Measurements from ENCODE around the gene TYMP. TPM values are rescaled to one million over a fixed set of nuclear protein-coding genes. Genes with fewer than 3 reads are reported as not detected.

TYMP gene
- total RNA-seq, 4 donors from 2014 or later = 18.5 to 55.1 (median 39.3) TPM

DNA sequence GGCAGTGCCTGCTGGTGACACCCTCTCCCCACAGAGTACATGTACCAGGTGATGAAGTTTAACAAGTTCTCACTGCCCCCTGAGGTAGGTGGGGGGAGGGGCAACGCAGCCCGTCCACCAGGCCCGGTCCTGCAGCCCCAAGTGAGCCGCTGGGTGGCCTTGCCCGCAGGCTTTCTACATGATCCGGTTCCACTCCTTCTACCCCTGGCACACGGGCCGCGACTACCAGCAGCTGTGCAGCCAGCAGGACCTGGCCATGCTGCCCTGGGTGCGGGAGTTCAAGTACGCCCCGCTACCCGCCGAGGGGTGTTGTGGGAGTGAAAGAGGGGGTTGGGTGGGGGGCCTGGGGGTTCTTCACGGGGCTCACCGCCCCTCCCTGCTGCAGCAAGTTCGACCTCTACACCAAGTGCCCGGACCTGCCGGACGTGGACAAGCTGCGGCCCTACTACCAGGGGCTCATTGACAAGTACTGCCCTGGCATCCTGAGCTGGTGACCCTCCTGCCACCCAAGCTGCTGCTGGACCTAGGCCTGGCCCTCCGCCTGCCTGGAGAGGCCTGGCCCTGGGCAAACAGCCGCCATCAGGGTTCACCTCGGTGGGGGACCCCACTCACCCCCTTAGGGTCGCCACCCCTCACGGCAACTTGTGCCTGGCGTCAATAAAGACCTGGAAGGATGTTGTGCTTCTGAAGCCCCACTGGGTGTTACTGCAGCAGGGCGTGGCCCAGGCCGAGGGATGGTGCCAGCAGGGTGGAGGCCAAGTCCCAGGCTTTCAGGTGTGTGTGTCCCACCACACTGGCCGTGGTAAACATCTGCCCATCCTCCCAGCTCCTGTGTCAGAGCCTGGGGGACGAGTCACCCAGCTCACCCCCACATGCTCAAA is 40.2 kb downstream of the TYMP start:
- H3K27ac ChIP-seq = no peak overlapping the region
- H3K9me3 ChIP-seq = no peaks in the 10 kb centered on the region
- TF ChIP-seq EP300 (IDR thresholded peaks at IDR 0.05) (no peak), POLR2A (IDR thresholded peaks at IDR 0.05) (no peak), POLR2AphosphoS5 (IDR thresholded peaks at IDR 0.05) (no peak)
- TF ChIP-seq, protein P1, sequence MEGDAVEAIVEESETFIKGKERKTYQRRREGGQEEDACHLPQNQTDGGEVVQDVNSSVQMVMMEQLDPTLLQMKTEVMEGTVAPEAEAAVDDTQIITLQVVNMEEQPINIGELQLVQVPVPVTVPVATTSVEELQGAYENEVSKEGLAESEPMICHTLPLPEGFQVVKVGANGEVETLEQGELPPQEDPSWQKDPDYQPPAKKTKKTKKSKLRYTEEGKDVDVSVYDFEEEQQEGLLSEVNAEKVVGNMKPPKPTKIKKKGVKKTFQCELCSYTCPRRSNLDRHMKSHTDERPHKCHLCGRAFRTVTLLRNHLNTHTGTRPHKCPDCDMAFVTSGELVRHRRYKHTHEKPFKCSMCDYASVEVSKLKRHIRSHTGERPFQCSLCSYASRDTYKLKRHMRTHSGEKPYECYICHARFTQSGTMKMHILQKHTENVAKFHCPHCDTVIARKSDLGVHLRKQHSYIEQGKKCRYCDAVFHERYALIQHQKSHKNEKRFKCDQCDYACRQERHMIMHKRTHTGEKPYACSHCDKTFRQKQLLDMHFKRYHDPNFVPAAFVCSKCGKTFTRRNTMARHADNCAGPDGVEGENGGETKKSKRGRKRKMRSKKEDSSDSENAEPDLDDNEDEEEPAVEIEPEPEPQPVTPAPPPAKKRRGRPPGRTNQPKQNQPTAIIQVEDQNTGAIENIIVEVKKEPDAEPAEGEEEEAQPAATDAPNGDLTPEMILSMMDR (IDR thresholded peaks at IDR 0.05) = no peak
- H3K36me3 ChIP-seq = no peaks in the 10 kb centered on the region
- no peaks in the 10 kb centered on the region for H3K4me1 ChIP-seq
- H3K4me3 ChIP-seq = no peak overlapping the region
- WGBS, 2 donors (ENCODE audit: low coverage in 1 of 2) = 0 to 70% methylated on average over 1 to 2 of the region's 31 CpGs
- peaks cover 50% of the 10 kb centered on the region for H3K27me3 ChIP-seq
- no peak for ATAC-seq

DNA sequence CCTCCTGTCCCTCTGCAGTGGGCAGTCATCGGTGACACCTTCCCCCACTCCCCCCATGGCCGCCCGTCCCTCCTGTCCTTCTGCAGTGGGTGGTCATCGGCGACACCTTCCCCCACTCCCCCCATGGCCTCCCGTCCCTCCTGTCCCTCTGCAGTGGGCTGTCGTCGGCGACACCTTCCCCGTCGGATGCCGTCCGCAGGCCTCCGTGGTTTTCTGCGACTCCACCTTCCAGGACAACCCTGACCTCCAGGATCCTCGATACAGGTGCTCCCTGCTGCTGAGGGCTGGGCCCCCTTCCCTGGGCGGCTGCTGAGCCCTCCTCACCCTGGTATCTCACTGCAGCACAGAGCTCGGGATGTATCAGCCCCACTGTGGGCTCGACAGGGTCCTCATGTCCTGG is 40.9 kb downstream of the TYMP start:
- ATAC-seq = no peak
- Histone ChIP-seq H3K36me3 (no peaks in the 10 kb centered on the region), H3K27me3 (peaks cover 57% of the 10 kb centered on the region), H3K27ac (no peak overlapping the region), H3K4me3 (no peak overlapping the region), H3K9me3 (no peaks in the 10 kb centered on the region), H3K4me1 (no peaks in the 10 kb centered on the region)
- WGBS, 2 donors (ENCODE audit: low coverage in 1 of 2) = 69 to 80% methylated on average over 2 to 9 of the region's 19 CpGs
- TF ChIP-seq POLR2AphosphoS5 (IDR thresholded peaks at IDR 0.05) (no peak), POLR2A (IDR thresholded peaks at IDR 0.05) (no peak), EP300 (IDR thresholded peaks at IDR 0.05) (no peak)
- TF ChIP-seq, protein P1 (IDR thresholded peaks at IDR 0.05) = no peak

DNA sequence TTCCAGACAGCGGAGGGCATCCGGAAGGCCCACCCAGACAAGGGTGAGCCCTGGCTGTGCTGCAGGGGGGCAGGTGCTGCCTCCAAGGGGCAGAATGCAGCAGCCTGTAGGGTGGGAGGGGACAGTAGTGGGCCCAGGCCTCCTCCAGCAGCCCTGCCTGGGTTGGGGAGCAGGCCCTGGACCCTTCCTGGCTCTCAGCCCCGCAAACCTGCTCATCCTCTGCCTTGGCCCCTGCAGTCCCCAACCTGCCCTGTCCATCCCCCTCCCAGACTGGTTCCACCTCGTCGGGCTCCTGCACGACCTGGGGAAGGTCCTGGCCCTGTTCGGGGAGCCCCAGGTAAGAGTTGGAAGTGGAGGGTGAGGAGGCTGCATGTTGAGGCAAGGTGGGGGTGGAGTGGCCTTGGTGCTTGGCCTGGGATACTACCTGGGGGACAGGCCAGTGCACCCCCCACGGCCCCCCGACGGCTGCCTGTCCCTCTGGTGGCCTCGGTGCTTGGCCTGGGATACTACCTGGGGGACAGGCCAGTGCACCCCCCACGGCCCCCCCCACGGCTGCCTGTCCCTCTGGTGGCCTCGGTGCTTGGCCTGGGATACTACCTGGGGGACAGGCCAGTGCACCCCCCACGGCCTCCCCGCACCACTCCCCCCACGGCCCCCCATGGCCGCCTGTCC is 41.7 kb downstream of the TYMP start:
- ATAC-seq = no peak

DNA sequence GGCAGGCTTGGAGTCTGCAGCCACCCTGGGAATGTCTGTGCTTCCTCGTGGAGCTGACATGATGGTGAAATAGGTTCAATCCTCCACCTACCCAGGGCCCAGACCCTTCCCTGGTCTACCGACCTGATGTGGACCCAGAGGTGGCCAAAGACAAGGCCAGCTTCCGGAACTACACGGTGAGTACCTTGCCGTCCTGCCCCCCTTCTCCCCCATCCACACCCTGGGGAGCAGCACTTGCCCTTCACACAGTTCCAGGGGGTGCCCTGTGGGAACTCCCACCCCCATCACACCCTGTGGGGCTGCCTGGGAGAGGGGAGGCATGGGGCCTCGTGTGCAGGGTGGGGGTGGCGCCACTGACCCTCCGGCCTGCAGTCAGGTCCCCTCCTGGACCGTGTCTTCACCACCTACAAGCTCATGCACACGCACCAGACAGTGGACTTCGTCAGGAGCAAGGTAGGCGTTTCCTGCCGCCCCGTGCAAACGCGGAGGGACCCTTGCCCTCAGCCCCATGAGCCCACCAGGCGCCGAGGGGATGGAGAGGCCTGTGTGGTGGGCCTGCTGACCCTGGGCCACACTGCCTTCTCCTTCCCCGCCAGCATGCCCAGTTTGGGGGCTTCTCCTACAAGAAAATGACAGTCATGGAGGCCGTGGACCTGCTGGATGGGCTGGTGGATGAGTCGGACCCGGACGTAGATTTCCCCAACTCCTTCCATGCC is 42.4 kb downstream of the TYMP start:
- no CpG with 5 or more reads among the region's 23 CpGs for WGBS, 2 donors (ENCODE audit: low coverage in 1 of 2)
- no peak overlapping the region for H3K4me3 ChIP-seq

More for the DNA sequence above, 41.7 kb downstream of the TYMP start:
- Histone ChIP-seq H3K27me3 (peaks cover 64% of the 10 kb centered on the region), H3K27ac (no peak overlapping the region), H3K36me3 (no peaks in the 10 kb centered on the region), H3K4me1 (no peaks in the 10 kb centered on the region), H3K4me3 (no peak overlapping the region), H3K9me3 (no peaks in the 10 kb centered on the region)
- TF ChIP-seq EP300 (IDR thresholded peaks at IDR 0.05) (no peak), POLR2AphosphoS5 (IDR thresholded peaks at IDR 0.05) (no peak), POLR2A (IDR thresholded peaks at IDR 0.05) (no peak)
- TF ChIP-seq, protein P1 (IDR thresholded peaks at IDR 0.05) = no peak
- 100% methylated on average over 1 of the region's 18 CpGs; no CpG with 5 or more reads in 1 of the 2 donors for WGBS, 2 donors (ENCODE audit: low coverage in 1 of 2)

More for the DNA sequence above, 42.4 kb downstream of the TYMP start:
- Histone ChIP-seq H3K4me1 (peaks cover 0 to 1% (median 0%) of the 10 kb centered on the region in 3 donors), H3K27me3 (peaks cover 71% of the 10 kb centered on the region), H3K9me3 (no peaks in the 10 kb centered on the region), H3K27ac (no peak overlapping the region), H3K36me3 (no peaks in the 10 kb centered on the region)
- no peak for ATAC-seq
- TF ChIP-seq POLR2AphosphoS5 (IDR thresholded peaks at IDR 0.05) (no peak), EP300 (IDR thresholded peaks at IDR 0.05) (no peak)
- TF ChIP-seq, protein P1 (IDR thresholded peaks at IDR 0.05) = no peak
